Activated CD4-positive, alpha-beta T cell treated with anti-CD3 and anti-CD28 coated beads for 36 hours (primary cell): ENCODE data around the gene DIPK1A. TPM values are rescaled to one million over a fixed set of nuclear protein-coding genes. Genes with fewer than 3 reads are reported as not detected.
A peak's percentile ranks its signal among the peaks of the same experiment; 100 is the strongest.

Source experiments
- ATAC-seq: fragments of 200-7000 bp; cut with Tn5 transposase; one replicate; pipeline ENCODE4 v1.10.0; 2021; ENCODE audit warnings: mild to moderate bottlenecking, moderate library complexity
- CTCF ChIA-PET: fragments of 350-600 bp; sonication (Branson Sonifier 250); formaldehyde crosslinking; loops from one replicate; lab custom pipeline; 2021; ENCODE audit warnings: antibody characterized with exemption; lab: Charles Lee
- POLR2A ChIA-PET: fragments of 350-600 bp; sonication (Branson Sonifier 250); formaldehyde crosslinking; loops from one replicate; lab custom pipeline; 2021; ENCODE audit warnings: antibody characterized with exemption, inconsistent platforms; lab: Charles Lee
- DNase-seq: peaks from one replicate; pipeline ENCODE4 v3.0.0-alpha.2; 2020
- H3K27ac Mint-ChIP-seq: one replicate; pipeline ENCODE4 v1.8.0; 2021; ENCODE audit warnings: mixed read lengths
- H3K27me3 Mint-ChIP-seq: one replicate; pipeline ENCODE4 v1.8.0; 2021; ENCODE audit warnings: mixed read lengths
- H3K36me3 Mint-ChIP-seq: one replicate; pipeline ENCODE4 v1.8.0; 2021; ENCODE audit warnings: low read depth, mixed read lengths
- H3K4me1 Mint-ChIP-seq: one replicate; pipeline ENCODE4 v1.8.0; 2021; ENCODE audit warnings: mixed read lengths
- H3K4me3 Mint-ChIP-seq: one replicate; pipeline ENCODE4 v1.8.0; 2021; ENCODE audit warnings: mild to moderate bottlenecking, moderate library complexity, mixed read lengths
- H3K9me3 Mint-ChIP-seq: one replicate; pipeline ENCODE4 v1.8.0; 2021; ENCODE audit warnings: low read depth, mixed read lengths
- intact Hi-C, 2 experiments: fragments of 100-400 bp; cut with DNase I in 1 of 2; cut with micrococcal nuclease in 1 of 2; formaldehyde crosslinking; loops; one replicate each; pipeline versions ENCODE4 v1.14.2 to v1.15.1; 2022 to 2024; cut with DNase I, micrococcal nuclease
- total RNA-seq, 2 experiments: library from RNA; stranded (reverse); gene quantifications; one replicate each; pipeline ENCODE4 v1.2.3, GENCODE V29; 2021

Gene DIPK1A
- total RNA-seq, 2 experiments from 2014 or later: 6.1 to 6.5 TPM

GRCh38 chr1:92843046-92843423 is 118.2 kb downstream of the DIPK1A start:
- H3K27ac Mint-ChIP-seq: no peak overlapping the region

GRCh38 chr1:92842082-92843045 is 118.9 kb downstream of the DIPK1A start:
- H3K9me3 Mint-ChIP-seq: no peaks in the 10 kb centered on the region
- no peaks in the 10 kb centered on the region for H3K27me3 Mint-ChIP-seq
- POLR2A ChIA-PET: interaction anchor here (0.9 to 1.0 kb wide), 2 partner anchors 10 to 141 kb away, joined by 3 to 5 read pairs; partner anchors contain the start of gene RPL5
- ATAC-seq: no peak
- H3K36me3 Mint-ChIP-seq: peaks cover 66% of the 10 kb centered on the region
- DNase-seq: no peak
- H3K4me1 Mint-ChIP-seq: peaks cover 30% of the 10 kb centered on the region
- no peak overlapping the region for H3K4me3 Mint-ChIP-seq
- peak overlapping the region; percentile 37 for H3K27ac Mint-ChIP-seq
- intact Hi-C loops: no loop called here
- CTCF ChIA-PET: interaction anchor here (0.7 to 3.2 kb wide), 7 partner anchors 10 to 152 kb away, joined by 3 to 22 read pairs (median 5); partner anchors contain the start of genes DIPK1A and RPL5

More at GRCh38 chr1:92843046-92843423, 118.2 kb downstream of the DIPK1A start:
- H3K36me3 Mint-ChIP-seq: peaks cover 59% of the 10 kb centered on the region
- CTCF ChIA-PET: interaction anchor here (0.7 to 3.2 kb wide), 5 partner anchors 11 to 151 kb away, joined by 3 to 22 read pairs (median 7); partner anchors contain the start of genes DIPK1A and RPL5
- no peaks in the 10 kb centered on the region for H3K27me3 Mint-ChIP-seq
- intact Hi-C loops: no loop called here
- H3K9me3 Mint-ChIP-seq: no peaks in the 10 kb centered on the region
- peaks cover 23% of the 10 kb centered on the region for H3K4me1 Mint-ChIP-seq
- H3K4me3 Mint-ChIP-seq: no peak overlapping the region
- DNase-seq (no peak), ATAC-seq (no peak)
- POLR2A ChIA-PET: interaction anchor here (0.9 kb wide), 1 partner anchor 11 kb away, joined by 3 read pairs; the partner anchor contains the start of gene RPL5

GRCh38 chr1:92840600-92840999 is 120.7 kb downstream of the DIPK1A start:
- H3K9me3 Mint-ChIP-seq: no peaks in the 10 kb centered on the region
- no peak for DNase-seq
- H3K27me3 Mint-ChIP-seq: no peaks in the 10 kb centered on the region
- CTCF ChIA-PET: interaction anchor here (1.7 kb wide), 1 partner anchor 19 kb away, joined by 4 read pairs; no protein-coding TSS in a partner anchor
- POLR2A ChIA-PET: interaction anchor here (0.6 to 0.7 kb wide), 2 partner anchors 119 to 330 kb away, joined by 4 to 5 read pairs; no protein-coding TSS in a partner anchor
- no peak for ATAC-seq
- no peak overlapping the region for H3K27ac Mint-ChIP-seq
- no peak overlapping the region for H3K4me3 Mint-ChIP-seq
- peaks cover 79% of the 10 kb centered on the region for H3K36me3 Mint-ChIP-seq
- intact Hi-C loops: no loop called here
- peaks cover 47% of the 10 kb centered on the region for H3K4me1 Mint-ChIP-seq

- ATAC-seq: no peak
- peaks cover 59% of the 10 kb centered on the region for H3K4me1 Mint-ChIP-seq
These were observed 121.8 kb downstream of the DIPK1A start for GRCh38 chr1:92839442-92839841.

GRCh38 chr1:92838519-92838918 is 122.7 kb downstream of the DIPK1A start:
- DNase-seq (no peak), ATAC-seq (no peak)
- POLR2A ChIA-PET: interaction anchor here (0.6 kb wide), 1 partner anchor 360 kb away, joined by 6 read pairs; no protein-coding TSS in a partner anchor
- Mint-ChIP-seq H3K4me1 (peaks cover 68% of the 10 kb centered on the region), H3K9me3 (no peaks in the 10 kb centered on the region), H3K27me3 (no peaks in the 10 kb centered on the region), H3K27ac (peak overlapping the region; percentile 79), H3K36me3 (peaks cover 91% of the 10 kb centered on the region), H3K4me3 (peak overlapping the region; percentile 34)
- intact Hi-C loops: loop anchor here (10.0 kb wide), 5 partner anchors 254 to 1334 kb away; partner anchors contain the start of genes CDC7 (in 1 of the 2), DNTTIP2 (in 1 of the 2) and GFI1 (in 1 of the 2)
- CTCF ChIA-PET: interaction anchor here (0.6 to 1.6 kb wide), 8 partner anchors 10 to 155 kb away, joined by 3 to 8 read pairs (median 4); no protein-coding TSS in a partner anchor

More at GRCh38 chr1:92839442-92839841, 121.8 kb downstream of the DIPK1A start:
- Mint-ChIP-seq H3K9me3 (no peaks in the 10 kb centered on the region), H3K27me3 (no peaks in the 10 kb centered on the region), H3K36me3 (peaks cover 91% of the 10 kb centered on the region), H3K27ac (peak overlapping the region; percentile 38), H3K4me3 (no peak overlapping the region)
- ChIA-PET CTCF (interaction anchor here (0.7 to 1.7 kb wide), 4 partner anchors 20 to 735 kb away, joined by 3 to 4 read pairs (median 4); no protein-coding TSS in a partner anchor), POLR2A (interaction anchor here (0.6 kb wide), 1 partner anchor 204 kb away, joined by 10 read pairs; no protein-coding TSS in a partner anchor)
- intact Hi-C loops: loop anchor here (10.0 kb wide), 5 partner anchors 255 to 1335 kb away; partner anchors contain the start of genes CDC7 (in 1 of the 2), DNTTIP2 (in 1 of the 2) and GFI1 (in 1 of the 2)
- no peak for DNase-seq

DNA sequence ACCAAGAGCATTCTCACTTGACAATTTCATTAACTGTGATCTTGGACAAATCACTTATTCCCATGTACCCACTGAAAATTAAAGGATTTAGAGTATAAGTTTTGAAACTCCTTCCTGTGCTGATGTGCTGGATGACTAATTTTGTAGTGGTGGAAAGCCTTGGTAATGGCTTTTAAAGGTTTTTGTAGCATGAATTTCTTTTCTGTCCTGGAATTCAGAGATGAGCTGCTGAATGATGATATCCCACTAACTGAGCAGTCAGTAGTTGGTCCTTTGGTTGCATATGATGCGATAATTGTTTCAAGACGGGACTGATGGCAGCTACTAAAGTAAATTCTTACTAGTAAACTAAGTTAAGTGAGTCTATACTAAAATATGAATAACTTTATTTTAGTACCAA is 124.2 kb downstream of the DIPK1A start:
- Mint-ChIP-seq H3K9me3 (no peaks in the 10 kb centered on the region), H3K27ac (peak overlapping the region; percentile 79), H3K27me3 (no peaks in the 10 kb centered on the region), H3K4me1 (peaks cover 69% of the 10 kb centered on the region), H3K36me3 (peaks cover 94% of the 10 kb centered on the region), H3K4me3 (peak overlapping the region; percentile 84)
- DNase-seq (no peak), ATAC-seq (no peak)
- ChIA-PET CTCF (interaction anchor here (1.0 to 1.6 kb wide), 5 partner anchors 10 to 156 kb away, joined by 3 to 8 read pairs (median 5); no protein-coding TSS in a partner anchor), POLR2A (interaction anchor here (0.6 kb wide), 2 partner anchors 323 to 367 kb away, joined by 3 read pairs; no protein-coding TSS in a partner anchor)
- intact Hi-C loops: loop anchor here (10.0 kb wide), 5 partner anchors 252 to 1332 kb away; partner anchors contain the start of genes CDC7 (in 1 of the 2), DNTTIP2 (in 1 of the 2) and GFI1 (in 1 of the 2)

DNA sequence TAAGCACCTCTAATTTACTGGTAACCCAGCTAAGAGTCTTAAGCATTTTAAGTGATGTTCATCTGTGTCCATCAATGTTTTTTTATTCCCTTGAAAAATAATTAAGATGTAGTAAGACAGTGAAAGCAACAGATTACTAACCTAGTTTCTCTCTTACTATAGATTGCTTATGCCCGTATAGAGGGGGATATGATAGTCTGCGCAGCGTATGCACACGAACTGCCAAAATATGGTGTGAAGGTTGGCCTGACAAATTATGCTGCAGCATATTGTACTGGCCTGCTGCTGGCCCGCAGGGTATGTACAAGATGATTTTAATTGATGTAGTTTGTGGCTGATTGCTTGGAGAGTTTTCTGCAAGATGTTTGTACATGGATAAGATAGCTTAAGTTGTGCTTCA is 126.6 kb downstream of the DIPK1A start:
- intact Hi-C loops: loop anchor here (5.0 to 10.0 kb wide), 11 partner anchors 82 to 1583 kb away; partner anchors contain the start of genes ABCD3 (in 1 of the 2), BTBD8 (in 1 of the 2), CDC7 (in 1 of the 2) and DNTTIP2 (in 1 of the 2)
- DNase-seq (no peak), ATAC-seq (no peak)
- no peaks in the 10 kb centered on the region for H3K27me3 Mint-ChIP-seq
- ChIA-PET POLR2A (interaction anchor here (0.6 to 0.7 kb wide), 2 partner anchors 50 to 422 kb away, joined by 3 read pairs; partner anchors contain the start of gene EVI5), CTCF (interaction anchor here (0.6 to 1.7 kb wide), 4 partner anchors 15 to 159 kb away, joined by 3 to 6 read pairs (median 5); no protein-coding TSS in a partner anchor)
- no peaks in the 10 kb centered on the region for H3K9me3 Mint-ChIP-seq
- H3K4me1 Mint-ChIP-seq: peaks cover 59% of the 10 kb centered on the region
- H3K27ac Mint-ChIP-seq: peak overlapping the region; percentile 95
- H3K36me3 Mint-ChIP-seq: peaks cover 77% of the 10 kb centered on the region
- H3K4me3 Mint-ChIP-seq: peak overlapping the region; percentile 84

- POLR2A ChIA-PET: interaction anchor here (0.6 kb wide), 1 partner anchor 36 kb away, joined by 3 read pairs; no protein-coding TSS in a partner anchor
These were observed 127.4 kb downstream of the DIPK1A start for GRCh38 chr1:92833840-92834239.

GRCh38 chr1:92832537-92833114 is 128.6 kb downstream of the DIPK1A start:
- H3K9me3 Mint-ChIP-seq: no peaks in the 10 kb centered on the region
- peak overlapping the region; percentile 84 for H3K4me3 Mint-ChIP-seq
- intact Hi-C loops: loop anchor here (1.0 to 10.0 kb wide), 18 partner anchors 48 to 1585 kb away; partner anchors contain the start of genes DR1 (in 2 of the 2), ABCD3 (in 1 of the 2), BTBD8 (in 1 of the 2) and CDC7 (in 1 of the 2)
- DNase-seq (no peak), ATAC-seq (no peak)
- POLR2A ChIA-PET: interaction anchor here (0.8 to 1.2 kb wide), 4 partner anchors 10 to 246 kb away, joined by 3 to 4 read pairs (median 3); partner anchors contain the start of genes EVI5 and MTF2
- peak overlapping the region; percentile 95 for H3K27ac Mint-ChIP-seq
- no peaks in the 10 kb centered on the region for H3K27me3 Mint-ChIP-seq
- CTCF ChIA-PET: interaction anchor here (0.6 to 2.9 kb wide), 20 partner anchors 10 to 848 kb away, joined by 3 to 26 read pairs (median 4); no protein-coding TSS in a partner anchor
- H3K36me3 Mint-ChIP-seq: peaks cover 59% of the 10 kb centered on the region
- H3K4me1 Mint-ChIP-seq: peaks cover 42% of the 10 kb centered on the region

More at GRCh38 chr1:92833840-92834239, 127.4 kb downstream of the DIPK1A start:
- intact Hi-C loops: loop anchor here (2.0 to 10.0 kb wide), 14 partner anchors 49 to 1583 kb away; partner anchors contain the start of genes DR1 (in 2 of the 2), ABCD3 (in 1 of the 2), BTBD8 (in 1 of the 2) and CDC7 (in 1 of the 2)
- Mint-ChIP-seq H3K27ac (peak overlapping the region; percentile 95), H3K36me3 (peaks cover 71% of the 10 kb centered on the region), H3K4me1 (peaks cover 53% of the 10 kb centered on the region), H3K27me3 (no peaks in the 10 kb centered on the region), H3K4me3 (peak overlapping the region; percentile 84), H3K9me3 (no peaks in the 10 kb centered on the region)
- no peak for ATAC-seq
- DNase-seq: peak; percentile 34
- CTCF ChIA-PET: interaction anchor here (1.4 to 1.7 kb wide), 2 partner anchors 16 to 25 kb away, joined by 3 to 6 read pairs; no protein-coding TSS in a partner anchor
